A673 (cell line): ENCODE results near the gene ATPAF1.

Source experiments
- EZH2 ChIP-seq: fragments of 200-600 bp; sonication (generic); IDR thresholded peaks from 2 replicates; pipeline ENCODE4 v1.6.1; 2017; ENCODE audit warnings: borderline replicate concordance, low read depth, mild to moderate bottlenecking, mixed read lengths, antibody characterized with exemption, low read length; ENCODE audit not compliant: poor library complexity, severe bottlenecking
- TF ChIP-seq, protein P1 (sequence below): fragments of 300-800, 200-600 bp; sonication (generic); conservative IDR thresholded peaks from 2 replicates; pipeline ENCODE4 v1.5.1; 2017; ENCODE audit warnings: low read depth, mild to moderate bottlenecking, antibody characterized with exemption, low read length, moderate library complexity, mixed read lengths

DNA sequence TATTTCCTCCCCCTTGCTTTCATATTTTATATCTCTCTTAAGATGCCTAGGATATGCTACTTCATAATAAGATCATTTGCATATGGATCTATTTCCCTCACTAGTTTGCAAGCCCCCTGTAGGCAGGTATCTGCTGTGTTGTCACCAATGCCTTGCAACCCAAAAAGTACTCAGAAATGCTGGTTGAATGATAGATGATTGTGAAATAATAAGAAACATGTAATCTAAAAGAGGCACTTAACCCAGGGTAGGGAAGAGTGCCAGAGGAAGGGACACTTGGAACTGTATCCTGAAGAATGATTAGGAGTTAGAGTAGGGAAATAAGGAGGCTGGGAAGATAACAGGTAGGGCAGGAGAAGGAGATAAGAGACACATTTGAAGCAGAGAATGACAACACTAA is 12.3 kb downstream of the ATPAF1 start:
- TF ChIP-seq, protein P1, sequence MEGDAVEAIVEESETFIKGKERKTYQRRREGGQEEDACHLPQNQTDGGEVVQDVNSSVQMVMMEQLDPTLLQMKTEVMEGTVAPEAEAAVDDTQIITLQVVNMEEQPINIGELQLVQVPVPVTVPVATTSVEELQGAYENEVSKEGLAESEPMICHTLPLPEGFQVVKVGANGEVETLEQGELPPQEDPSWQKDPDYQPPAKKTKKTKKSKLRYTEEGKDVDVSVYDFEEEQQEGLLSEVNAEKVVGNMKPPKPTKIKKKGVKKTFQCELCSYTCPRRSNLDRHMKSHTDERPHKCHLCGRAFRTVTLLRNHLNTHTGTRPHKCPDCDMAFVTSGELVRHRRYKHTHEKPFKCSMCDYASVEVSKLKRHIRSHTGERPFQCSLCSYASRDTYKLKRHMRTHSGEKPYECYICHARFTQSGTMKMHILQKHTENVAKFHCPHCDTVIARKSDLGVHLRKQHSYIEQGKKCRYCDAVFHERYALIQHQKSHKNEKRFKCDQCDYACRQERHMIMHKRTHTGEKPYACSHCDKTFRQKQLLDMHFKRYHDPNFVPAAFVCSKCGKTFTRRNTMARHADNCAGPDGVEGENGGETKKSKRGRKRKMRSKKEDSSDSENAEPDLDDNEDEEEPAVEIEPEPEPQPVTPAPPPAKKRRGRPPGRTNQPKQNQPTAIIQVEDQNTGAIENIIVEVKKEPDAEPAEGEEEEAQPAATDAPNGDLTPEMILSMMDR: no peak
- no peak for TF ChIP-seq EZH2
